IgD-negative memory B cell (primary cell): Measurements from ENCODE around the gene AFTPH. TPM values are rescaled to one million over a fixed set of nuclear protein-coding genes. Genes with fewer than 3 reads are reported as not detected.
A peak's percentile ranks its signal among the peaks of the same experiment; 100 is the strongest.

ENCODE experiments used
- H3K27ac Mint-ChIP-seq, 3 donors: one replicate each; pipeline ENCODE4 v1.8.0; 2020 to 2022; ENCODE audit warnings: mild to moderate bottlenecking in 3 of 3, mixed read lengths in 3 of 3, moderate library complexity in 1 of 3
- H3K27me3 Mint-ChIP-seq: one replicate; pipeline ENCODE4 v1.8.0; 2021; ENCODE audit warnings: mixed read lengths
- H3K36me3 Mint-ChIP-seq: one replicate; pipeline ENCODE4 v1.8.0; 2020; ENCODE audit warnings: mild to moderate bottlenecking, mixed read lengths
- H3K4me1 Mint-ChIP-seq, 3 donors: one replicate each; pipeline ENCODE4 v1.8.0; 2020 to 2022; ENCODE audit warnings: mixed read lengths in 3 of 3, mild to moderate bottlenecking in 1 of 3
- H3K4me3 Mint-ChIP-seq, 4 donors: one replicate each; pipeline ENCODE4 v1.8.0; 2020 to 2022; ENCODE audit warnings: mild to moderate bottlenecking in 4 of 4, mixed read lengths in 4 of 4, moderate library complexity in 3 of 4
- H3K9me3 Mint-ChIP-seq, 3 donors: one replicate each; pipeline ENCODE4 v1.8.0; 2020 to 2021; ENCODE audit warnings: mixed read lengths in 3 of 3, mild to moderate bottlenecking in 1 of 3
- polyA plus RNA-seq: library from polyadenylated mRNA; unstranded; fragments of 300-500 nt; fragmentation: Illumina TruSeq; gene quantifications from one replicate; pipeline ENCODE4 v1.2.3, GENCODE V29; 2021

Gene AFTPH
- 63.5 TPM for polyA plus RNA-seq

- Mint-ChIP-seq H3K27ac (peak within 1 kb of the TSS; percentile 99 to 100 (median 99)), H3K9me3 (no peaks in the 10 kb centered on the region), H3K4me1 (peaks cover 26 to 33% (median 27%) of the 10 kb centered on the region in 3 donors), H3K4me3 (peak within 1 kb of the TSS; percentile 99 to 100 (median 100)), H3K36me3 (peaks cover 4% of the 10 kb centered on the region), H3K27me3 (no peaks in the 10 kb centered on the region)
These were observed at the start of gene AFTPH for GRCh38 chr2:64523666-64524603. AFTPH (plus strand) TSS chr2:64524328; CDS start chr2:64551475, 27,147 bp downstream.

GRCh38 chr2:64474636-64475035, 49.5 kb upstream of the AFTPH start:
- H3K9me3 Mint-ChIP-seq: no peaks in the 10 kb centered on the region
- H3K27ac Mint-ChIP-seq: no peak overlapping the region
- peak overlapping the region in 2 of 4 donors; percentile 60 to 69 for H3K4me3 Mint-ChIP-seq
- no peaks in the 10 kb centered on the region for H3K27me3 Mint-ChIP-seq
- H3K4me1 Mint-ChIP-seq: peaks cover 7 to 9% (median 8%) of the 10 kb centered on the region in 3 donors
- H3K36me3 Mint-ChIP-seq: peaks cover 5% of the 10 kb centered on the region

GRCh38 chr2:64477037-64477436, 47.1 kb upstream of the AFTPH start:
- no peak overlapping the region for H3K4me3 Mint-ChIP-seq
- no peaks in the 10 kb centered on the region for H3K9me3 Mint-ChIP-seq
- H3K27ac Mint-ChIP-seq: no peak overlapping the region
- H3K36me3 Mint-ChIP-seq: peaks cover 4% of the 10 kb centered on the region
- H3K27me3 Mint-ChIP-seq: no peaks in the 10 kb centered on the region
- peaks cover 7 to 9% (median 8%) of the 10 kb centered on the region in 3 donors for H3K4me1 Mint-ChIP-seq

GRCh38 chr2:64477979-64478378, 46.1 kb upstream of the AFTPH start:
- H3K36me3 Mint-ChIP-seq: peaks cover 2% of the 10 kb centered on the region
- no peak overlapping the region for H3K27ac Mint-ChIP-seq
- no peaks in the 10 kb centered on the region for H3K9me3 Mint-ChIP-seq
- H3K4me1 Mint-ChIP-seq: peaks cover 7 to 9% (median 8%) of the 10 kb centered on the region in 3 donors
- no peak overlapping the region for H3K4me3 Mint-ChIP-seq
- H3K27me3 Mint-ChIP-seq: no peaks in the 10 kb centered on the region

- Mint-ChIP-seq H3K27ac (no peak overlapping the region), H3K9me3 (no peaks in the 10 kb centered on the region), H3K4me1 (peaks cover 7 to 9% (median 8%) of the 10 kb centered on the region in 3 donors), H3K36me3 (peaks cover 2% of the 10 kb centered on the region), H3K4me3 (no peak overlapping the region), H3K27me3 (no peaks in the 10 kb centered on the region)
These were observed 45.5 kb upstream of the AFTPH start for GRCh38 chr2:64478502-64479230.

- Mint-ChIP-seq H3K27me3 (no peaks in the 10 kb centered on the region), H3K4me3 (no peak overlapping the region), H3K27ac (no peak overlapping the region), H3K4me1 (peaks cover 2 to 4% (median 3%) of the 10 kb centered on the region in 3 donors), H3K9me3 (no peaks in the 10 kb centered on the region), H3K36me3 (peaks cover 2% of the 10 kb centered on the region)
These were observed 44.6 kb upstream of the AFTPH start for GRCh38 chr2:64479259-64480117.

- Mint-ChIP-seq H3K27me3 (no peaks in the 10 kb centered on the region), H3K4me1 (no peaks in the 10 kb centered on the region), H3K36me3 (no peaks in the 10 kb centered on the region), H3K4me3 (no peak overlapping the region), H3K9me3 (no peaks in the 10 kb centered on the region), H3K27ac (no peak overlapping the region)
These were observed 42.5 kb upstream of the AFTPH start for GRCh38 chr2:64481665-64482064.

GRCh38 chr2:64482243-64482642, 41.9 kb upstream of the AFTPH start:
- Mint-ChIP-seq H3K27ac (no peak overlapping the region), H3K9me3 (no peaks in the 10 kb centered on the region), H3K4me3 (no peak overlapping the region), H3K36me3 (no peaks in the 10 kb centered on the region), H3K27me3 (no peaks in the 10 kb centered on the region), H3K4me1 (no peaks in the 10 kb centered on the region)

GRCh38 chr2:64482765-64483504, 41.2 kb upstream of the AFTPH start:
- Mint-ChIP-seq H3K27me3 (no peaks in the 10 kb centered on the region), H3K4me1 (peaks cover 0 to under 1% (median 0%) of the 10 kb centered on the region in 3 donors), H3K27ac (no peak overlapping the region), H3K9me3 (no peaks in the 10 kb centered on the region), H3K36me3 (no peaks in the 10 kb centered on the region), H3K4me3 (no peak overlapping the region)

GRCh38 chr2:64485331-64485730, 38.8 kb upstream of the AFTPH start:
- Mint-ChIP-seq H3K4me3 (no peak overlapping the region), H3K27ac (no peak overlapping the region), H3K4me1 (peaks cover 2 to 4% (median 3%) of the 10 kb centered on the region in 3 donors), H3K9me3 (no peaks in the 10 kb centered on the region), H3K27me3 (no peaks in the 10 kb centered on the region), H3K36me3 (no peaks in the 10 kb centered on the region)

GRCh38 chr2:64485961-64486360, 38.2 kb upstream of the AFTPH start:
- Mint-ChIP-seq H3K9me3 (no peaks in the 10 kb centered on the region), H3K27me3 (no peaks in the 10 kb centered on the region), H3K27ac (no peak overlapping the region), H3K4me3 (no peak overlapping the region), H3K4me1 (peaks cover 2 to 4% (median 3%) of the 10 kb centered on the region in 3 donors), H3K36me3 (no peaks in the 10 kb centered on the region)

GRCh38 chr2:64487256-64488049, 36.7 kb upstream of the AFTPH start:
- no peak overlapping the region for H3K27ac Mint-ChIP-seq
- no peak overlapping the region for H3K4me3 Mint-ChIP-seq
- peaks cover 2 to 4% (median 3%) of the 10 kb centered on the region in 3 donors for H3K4me1 Mint-ChIP-seq
- H3K36me3 Mint-ChIP-seq: no peaks in the 10 kb centered on the region
- no peaks in the 10 kb centered on the region for H3K27me3 Mint-ChIP-seq
- no peaks in the 10 kb centered on the region for H3K9me3 Mint-ChIP-seq
